Activated T-cell treated with anti-CD3 and anti-CD28 coated beads, Interleukin-2, amount 50 U/mL, for 4 hours (primary cell): ENCODE data around the gene OTULINL. TPM values are rescaled to one million over a fixed set of nuclear protein-coding genes. Genes with fewer than 3 reads are reported as not detected.

Experiments used
- ATAC-seq, 2 donors: fragments of 200-7000 bp; cut with Tn5 transposase; one replicate each; pipeline ENCODE4 v1.10.0; 2021
- DNase-seq: peaks from one replicate; pipeline ENCODE4 v3.0.0-alpha.2; 2020
- H3K27me3 Mint-ChIP-seq: one replicate; pipeline ENCODE4 v1.8.0; 2021; ENCODE audit warnings: low read depth, mixed read lengths
- H3K36me3 Mint-ChIP-seq: one replicate; pipeline ENCODE4 v1.8.0; 2022; ENCODE audit warnings: mixed read lengths; ENCODE audit not compliant: insufficient read depth
- H3K4me1 Mint-ChIP-seq: one replicate; pipeline ENCODE4 v1.8.0; 2021; ENCODE audit warnings: low read depth, mixed read lengths
- H3K4me3 Mint-ChIP-seq: one replicate; pipeline ENCODE4 v1.8.0; 2021; ENCODE audit warnings: mild to moderate bottlenecking, moderate library complexity, mixed read lengths
- H3K9me3 Mint-ChIP-seq: one replicate; pipeline ENCODE4 v1.8.0; 2021; ENCODE audit warnings: mixed read lengths
- total RNA-seq, 3 donors: library from RNA; stranded (reverse); gene quantifications; one replicate each; pipeline ENCODE4 v1.2.1, GENCODE V29; 2021

The OTULINL gene
- total RNA-seq, 3 donors from 2014 or later: 4.0 to 5.6 (median 4.8) TPM

DNA sequence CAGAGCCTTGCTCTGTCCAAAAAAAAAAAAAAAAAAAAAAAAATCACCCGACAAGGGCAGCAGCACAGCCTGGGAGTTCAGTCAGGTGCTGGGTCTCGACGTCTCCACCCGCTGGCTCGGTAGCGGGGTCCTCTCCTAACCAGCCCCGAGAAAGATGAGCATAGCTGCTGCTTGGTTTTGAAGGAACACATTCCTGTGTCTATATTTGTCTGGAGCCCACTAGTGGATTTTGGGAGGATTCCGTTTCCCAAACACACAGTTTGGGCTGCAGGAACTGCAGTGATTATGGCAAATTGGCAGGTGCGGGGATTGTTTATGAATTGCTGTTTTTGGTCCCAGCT is 1.2 kb downstream of the OTULINL start:
- peaks cover 3% of the 10 kb centered on the region for H3K27me3 Mint-ChIP-seq
- ATAC-seq: no peak
- no peaks in the 10 kb centered on the region for H3K9me3 Mint-ChIP-seq
- DNase-seq: no peak
- peak overlapping the region; percentile 81 for H3K4me3 Mint-ChIP-seq
- H3K4me1 Mint-ChIP-seq: peaks cover 40% of the 10 kb centered on the region
- H3K36me3 Mint-ChIP-seq: peaks cover 6% of the 10 kb centered on the region

GRCh38 chr5:14584848-14585247 is 3.3 kb downstream of the OTULINL start:
- Mint-ChIP-seq H3K36me3 (peaks cover 8% of the 10 kb centered on the region), H3K27me3 (peaks cover 3% of the 10 kb centered on the region), H3K4me3 (no peak overlapping the region), H3K9me3 (no peaks in the 10 kb centered on the region), H3K4me1 (peaks cover 56% of the 10 kb centered on the region)
- DNase-seq (no peak), ATAC-seq (no peak)

DNA sequence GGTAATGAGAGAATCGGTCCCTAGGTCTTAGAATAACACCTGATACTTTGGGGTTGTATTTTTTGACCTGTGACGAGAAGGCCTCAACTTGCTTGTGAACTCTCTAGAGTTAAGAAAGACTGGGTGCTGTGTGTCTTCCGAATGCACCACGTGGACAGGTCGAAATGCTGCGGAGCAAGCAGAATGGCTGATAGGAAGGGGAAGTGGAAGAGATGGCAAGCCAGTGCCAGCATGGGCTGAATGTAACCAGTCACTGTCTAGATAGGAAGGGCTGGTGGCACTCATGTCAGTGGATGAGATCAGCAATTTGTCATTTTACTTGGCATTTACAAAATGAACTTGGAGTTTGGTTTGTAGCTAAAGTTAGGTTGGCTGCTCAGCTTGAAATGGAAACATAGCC is 5.6 kb downstream of the OTULINL start:
- DNase-seq (no peak), ATAC-seq (no peak)
- H3K36me3 Mint-ChIP-seq: peaks cover 8% of the 10 kb centered on the region
- peaks cover 76% of the 10 kb centered on the region for H3K4me1 Mint-ChIP-seq
- H3K4me3 Mint-ChIP-seq: no peak overlapping the region
- H3K27me3 Mint-ChIP-seq: no peaks in the 10 kb centered on the region
- H3K9me3 Mint-ChIP-seq: no peaks in the 10 kb centered on the region

- DNase-seq: no peak
- no peak for ATAC-seq
- no peaks in the 10 kb centered on the region for H3K9me3 Mint-ChIP-seq
- peaks cover 8% of the 10 kb centered on the region for H3K36me3 Mint-ChIP-seq
- H3K4me1 Mint-ChIP-seq: peaks cover 82% of the 10 kb centered on the region
- no peak overlapping the region for H3K4me3 Mint-ChIP-seq
- no peaks in the 10 kb centered on the region for H3K27me3 Mint-ChIP-seq
These were observed 6.6 kb downstream of the OTULINL start for GRCh38 chr5:14588145-14588544.

DNA sequence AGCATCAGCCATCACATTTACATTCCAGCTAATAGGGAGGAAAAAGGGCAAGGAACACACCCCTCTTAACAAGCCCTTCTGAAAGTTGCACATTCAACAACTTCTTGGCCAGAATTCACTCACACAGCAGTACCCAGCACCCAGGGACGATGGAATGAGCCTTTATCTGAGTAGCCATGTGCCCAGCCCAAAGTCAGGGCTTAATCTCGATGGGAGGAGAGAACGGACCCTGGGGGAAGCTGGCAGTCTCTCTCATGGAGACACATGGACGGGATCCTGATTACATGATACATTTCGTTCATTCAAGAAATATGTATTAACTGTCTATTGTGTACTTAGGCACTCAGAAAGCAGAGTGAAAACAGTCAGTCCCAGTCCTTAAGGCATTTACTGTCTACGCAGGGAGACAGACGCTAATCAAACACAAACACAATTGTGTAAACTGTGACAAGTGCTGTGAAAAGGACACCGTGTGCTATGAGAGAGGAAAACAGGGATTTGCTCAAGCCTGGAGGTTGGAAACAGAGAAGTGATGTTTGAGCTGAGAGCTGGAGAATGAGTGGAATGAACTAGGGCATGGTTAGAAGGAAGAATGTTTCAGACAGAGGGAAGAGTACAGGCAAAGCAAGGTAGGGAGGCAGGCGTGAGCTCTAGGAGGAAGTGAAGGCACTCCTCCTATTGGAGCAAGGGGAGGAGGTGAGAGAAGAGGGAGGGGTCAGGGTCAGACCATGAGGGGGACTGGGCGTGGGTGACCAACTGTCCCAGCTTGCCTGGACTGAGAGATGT is 7.4 kb downstream of the OTULINL start:
- Mint-ChIP-seq H3K4me3 (no peak overlapping the region), H3K27me3 (no peaks in the 10 kb centered on the region), H3K4me1 (peaks cover 83% of the 10 kb centered on the region), H3K9me3 (no peaks in the 10 kb centered on the region), H3K36me3 (peaks cover 5% of the 10 kb centered on the region)
- DNase-seq (no peak), ATAC-seq (no peak)

- DNase-seq (no peak), ATAC-seq (no peak)
- H3K27me3 Mint-ChIP-seq: no peaks in the 10 kb centered on the region
- H3K4me1 Mint-ChIP-seq: peaks cover 84% of the 10 kb centered on the region
- H3K4me3 Mint-ChIP-seq: no peak overlapping the region
- H3K9me3 Mint-ChIP-seq: no peaks in the 10 kb centered on the region
- H3K36me3 Mint-ChIP-seq: peaks cover 3% of the 10 kb centered on the region
These were observed 9.4 kb downstream of the OTULINL start for GRCh38 chr5:14590949-14591348.

DNA sequence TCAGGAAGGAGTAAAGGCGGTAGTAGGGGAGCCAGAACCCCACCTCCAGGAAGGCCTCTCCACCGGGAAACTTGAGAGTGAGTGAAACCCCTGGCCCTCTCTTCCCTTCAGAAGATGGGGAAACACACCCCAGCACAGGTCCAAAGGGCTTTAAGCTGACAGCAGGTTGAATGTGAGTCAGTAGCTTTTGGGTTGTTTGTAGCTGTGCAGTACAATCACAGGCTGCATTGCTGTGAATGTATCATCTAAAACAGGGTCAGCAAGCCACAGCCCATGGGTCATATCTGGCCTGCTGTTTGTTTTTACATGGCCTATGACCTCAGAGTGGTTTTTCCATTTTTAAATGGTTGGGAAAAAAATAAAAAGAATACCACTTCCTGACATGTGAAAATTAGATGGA is 10.0 kb downstream of the OTULINL start:
- Mint-ChIP-seq H3K4me1 (peaks cover 89% of the 10 kb centered on the region), H3K9me3 (no peaks in the 10 kb centered on the region)
- DNase-seq: no peak

GRCh38 chr5:14593326-14594021 is 11.9 kb downstream of the OTULINL start:
- peaks cover 3% of the 10 kb centered on the region for H3K36me3 Mint-ChIP-seq
- H3K9me3 Mint-ChIP-seq: no peaks in the 10 kb centered on the region
- H3K27me3 Mint-ChIP-seq: no peaks in the 10 kb centered on the region
- peak overlapping the region; percentile 24 for H3K4me3 Mint-ChIP-seq
- ATAC-seq (peak; percentile 47 to 53), DNase-seq (no peak)
- H3K4me1 Mint-ChIP-seq: peaks cover 91% of the 10 kb centered on the region

More for the DNA sequence above, 10.0 kb downstream of the OTULINL start:
- no peak for ATAC-seq
- H3K27me3 Mint-ChIP-seq: no peaks in the 10 kb centered on the region
- H3K4me3 Mint-ChIP-seq: no peak overlapping the region
- H3K36me3 Mint-ChIP-seq: peaks cover 3% of the 10 kb centered on the region

DNA sequence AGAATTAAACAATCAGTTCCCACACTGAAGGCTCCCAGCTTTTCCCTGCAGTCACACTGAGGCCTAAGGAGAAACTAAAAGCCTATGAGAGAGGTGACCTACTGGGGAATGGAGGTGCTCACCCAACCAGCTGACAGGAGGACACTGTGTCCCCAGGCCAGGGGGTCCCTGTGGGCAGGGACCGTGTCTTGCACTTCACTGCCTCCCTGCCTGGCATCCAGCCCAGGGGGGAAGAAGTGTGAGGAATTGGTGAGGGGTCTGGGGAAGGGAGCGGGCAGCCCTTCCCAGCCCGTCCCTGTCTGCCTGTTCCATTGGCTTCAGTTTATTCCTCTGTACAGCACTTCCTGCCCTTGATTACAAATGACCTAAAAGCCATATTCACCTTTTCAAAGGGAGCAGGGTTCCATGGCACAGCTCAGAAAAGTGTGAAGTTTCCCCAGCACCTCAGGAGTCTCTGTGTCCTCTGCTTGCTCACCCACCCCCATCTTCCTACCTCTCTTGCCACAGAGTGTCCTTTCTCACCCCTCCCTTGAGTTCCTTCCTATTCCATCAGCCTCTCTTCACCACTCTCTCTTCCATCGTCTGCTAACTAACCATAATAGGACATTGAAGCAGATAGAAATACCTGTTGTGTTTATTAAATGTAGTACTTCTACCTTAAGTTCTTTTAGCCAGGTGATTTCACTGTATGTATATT is 12.9 kb downstream of the OTULINL start:
- Mint-ChIP-seq H3K4me1 (peaks cover 82% of the 10 kb centered on the region), H3K9me3 (no peaks in the 10 kb centered on the region)
- peak; percentile 24 to 48 for ATAC-seq

DNA sequence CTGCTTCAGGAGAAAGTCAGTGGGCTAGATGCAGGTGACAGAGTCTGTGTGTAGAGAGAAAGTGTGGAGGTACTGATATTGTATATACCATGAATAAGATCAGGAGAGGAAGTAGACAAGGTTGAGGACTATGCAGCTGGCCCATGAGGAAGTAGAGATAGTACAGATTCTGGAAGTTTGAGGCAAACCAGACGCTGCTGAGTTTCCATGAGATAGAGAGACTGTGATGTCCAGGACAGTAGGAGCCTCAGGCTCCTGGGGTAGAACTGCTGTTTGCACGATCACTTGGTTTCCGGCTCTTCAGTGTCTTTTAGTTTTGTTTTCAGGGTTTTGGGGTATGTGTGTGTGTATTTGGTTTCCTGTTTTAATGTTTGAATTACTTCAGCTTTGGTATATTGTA is 13.6 kb downstream of the OTULINL start:
- H3K27me3 Mint-ChIP-seq: no peaks in the 10 kb centered on the region
- H3K4me3 Mint-ChIP-seq: peak overlapping the region; percentile 70
- ATAC-seq: peak; percentile 43 to 57
- peaks cover 6% of the 10 kb centered on the region for H3K36me3 Mint-ChIP-seq
- H3K4me1 Mint-ChIP-seq: peaks cover 85% of the 10 kb centered on the region
- no peak for DNase-seq
- no peaks in the 10 kb centered on the region for H3K9me3 Mint-ChIP-seq

More for the DNA sequence above, 12.9 kb downstream of the OTULINL start:
- Mint-ChIP-seq H3K36me3 (no peaks in the 10 kb centered on the region), H3K27me3 (no peaks in the 10 kb centered on the region), H3K4me3 (peak overlapping the region; percentile 70)
- no peak for DNase-seq

- DNase-seq (no peak), ATAC-seq (no peak)
- Mint-ChIP-seq H3K27me3 (no peaks in the 10 kb centered on the region), H3K9me3 (no peaks in the 10 kb centered on the region), H3K4me1 (peaks cover 81% of the 10 kb centered on the region), H3K4me3 (peak overlapping the region; percentile 70), H3K36me3 (peaks cover 9% of the 10 kb centered on the region)
These were observed 14.3 kb downstream of the OTULINL start for GRCh38 chr5:14595891-14596290.

DNA sequence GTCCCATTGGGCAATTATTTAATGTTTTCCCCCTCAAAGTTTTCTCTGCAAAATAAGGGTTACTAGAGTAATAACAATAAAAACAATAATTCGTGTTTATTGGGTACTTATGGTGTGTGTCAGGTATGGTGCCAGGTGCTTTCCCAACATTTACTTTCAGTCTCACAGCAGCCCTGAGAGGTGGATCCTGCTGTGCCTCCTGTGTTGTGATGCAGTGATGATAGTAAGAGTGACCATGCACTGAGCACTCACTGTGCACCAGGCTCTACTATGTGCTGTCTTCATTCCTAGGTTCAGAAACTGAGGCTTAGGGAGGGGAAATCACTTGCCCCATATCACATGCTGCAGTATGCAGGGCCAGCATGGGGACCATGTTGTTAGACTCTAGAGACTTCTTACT is 15.5 kb downstream of the OTULINL start:
- peaks cover 71% of the 10 kb centered on the region for H3K4me1 Mint-ChIP-seq
- H3K36me3 Mint-ChIP-seq: peaks cover 12% of the 10 kb centered on the region
- no peak for ATAC-seq
- no peak overlapping the region for H3K4me3 Mint-ChIP-seq
- no peak for DNase-seq
- no peaks in the 10 kb centered on the region for H3K9me3 Mint-ChIP-seq
- no peaks in the 10 kb centered on the region for H3K27me3 Mint-ChIP-seq

DNA sequence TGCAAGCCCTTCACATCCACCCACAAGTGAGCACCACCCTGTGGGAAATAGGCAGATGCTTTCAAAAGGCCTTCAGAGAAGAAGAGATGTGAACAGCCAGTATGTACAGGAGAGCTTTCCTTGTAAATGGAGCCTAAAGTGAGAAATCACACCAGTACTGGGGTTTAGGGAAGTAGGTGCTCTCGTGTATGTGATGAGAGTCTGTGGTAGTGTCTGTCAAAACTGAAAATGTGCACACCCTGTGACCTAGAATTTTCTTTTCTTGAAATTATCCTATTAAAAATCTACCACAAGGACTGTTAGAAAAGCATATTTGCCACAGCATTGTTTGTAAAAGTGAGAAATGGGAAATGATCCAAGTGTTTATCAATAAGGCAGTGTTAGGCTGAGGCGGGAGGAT is 16.6 kb downstream of the OTULINL start:
- no peak for DNase-seq
- ATAC-seq: no peak
- H3K27me3 Mint-ChIP-seq: no peaks in the 10 kb centered on the region
- H3K9me3 Mint-ChIP-seq: no peaks in the 10 kb centered on the region
- no peak overlapping the region for H3K4me3 Mint-ChIP-seq
- peaks cover 21% of the 10 kb centered on the region for H3K36me3 Mint-ChIP-seq
- peaks cover 60% of the 10 kb centered on the region for H3K4me1 Mint-ChIP-seq

- ATAC-seq: peak; percentile 13 to 44
- Mint-ChIP-seq H3K9me3 (no peaks in the 10 kb centered on the region), H3K27me3 (no peaks in the 10 kb centered on the region), H3K4me1 (peaks cover 46% of the 10 kb centered on the region), H3K36me3 (peaks cover 24% of the 10 kb centered on the region), H3K4me3 (no peak overlapping the region)
- DNase-seq: no peak
These were observed 18.0 kb downstream of the OTULINL start for GRCh38 chr5:14599476-14600127.
